GM12891 (cell line): Measurements from ENCODE around the gene NCKIPSD.

Source experiments
- DNase-seq: peaks from one replicate; pipeline ENCODE4 v3.0.0; 2011; ENCODE audit warnings: low spot score; ENCODE audit not compliant: insufficient read length
- FAIRE-seq: peaks from 2 replicates; lab custom pipeline; 2011; peaks lifted over from hg19 to GRCh38; lab: Jason Lieb, UNC
- PAX5 ChIP-seq: IDR thresholded peaks from 2 replicates; pipeline ENCODE4 v1.6.1; 2011; ENCODE audit warnings: low read length, moderate library complexity, mild to moderate bottlenecking; ENCODE audit not compliant: insufficient read depth, severe bottlenecking
- POLR2A ChIP-seq: IDR thresholded peaks from 2 replicates; pipeline ENCODE4 v1.6.1; 2011; ENCODE audit warnings: low read depth, low read length, control low read depth
- POLR2AphosphoS5 ChIP-seq: IDR thresholded peaks from 2 replicates; pipeline ENCODE4 v1.6.1; 2011; ENCODE audit warnings: low read depth, low read length, control low read depth
- POU2F2 ChIP-seq: IDR thresholded peaks from 2 replicates; pipeline ENCODE4 v1.6.1; 2011; ENCODE audit warnings: low read depth, mild to moderate bottlenecking, control low read depth, low read length, moderate library complexity
- SPI1 ChIP-seq: IDR thresholded peaks from 2 replicates; pipeline ENCODE4 v1.6.1; 2011; ENCODE audit warnings: low read depth, low read length, control low read depth
- TAF1 ChIP-seq: IDR thresholded peaks from 2 replicates; pipeline ENCODE4 v1.6.1; 2011; ENCODE audit warnings: low read depth, low read length, control low read depth

NCKIPSD gene

DNA sequence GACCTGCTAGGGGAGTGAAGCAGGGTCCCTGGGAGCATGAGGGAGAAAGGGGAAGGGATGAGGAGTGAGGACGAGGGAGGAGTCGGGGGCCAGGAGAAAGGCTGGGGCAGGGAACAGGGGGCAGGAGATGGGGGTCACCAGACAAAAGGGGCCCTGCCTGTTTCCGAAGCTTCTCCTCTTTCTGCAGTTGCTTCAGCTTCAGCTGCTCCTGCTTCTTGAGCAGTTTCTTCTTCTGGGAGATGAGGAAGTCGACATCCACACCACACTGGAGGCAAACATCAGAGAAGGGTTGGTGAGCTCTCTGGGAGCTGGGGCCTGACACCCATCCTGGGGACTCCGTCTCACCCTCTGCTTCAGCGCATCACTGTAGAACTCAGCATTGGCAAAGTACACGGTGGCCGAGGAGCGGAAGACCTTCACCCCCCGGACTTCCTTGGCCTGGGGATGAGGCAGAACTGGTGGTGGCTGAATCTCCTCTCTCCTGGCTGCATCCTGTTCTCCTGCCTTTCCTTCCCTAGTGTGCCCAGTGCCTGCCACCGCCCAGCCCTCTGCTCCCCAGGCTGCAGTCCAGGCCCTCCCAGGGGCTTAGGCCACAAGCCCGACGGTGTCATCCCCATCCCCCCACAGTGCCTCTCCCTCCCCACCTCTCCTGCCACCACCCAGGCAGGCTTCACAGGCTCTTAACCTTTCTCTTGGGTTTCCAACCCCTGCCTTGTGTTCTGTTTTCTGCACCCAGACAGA, 57.3 kb downstream of the NCKIPSD start:
- FAIRE-seq (no peak), DNase-seq (no peak)
- TF ChIP-seq POU2F2 = no peak
- no peak for TF ChIP-seq POLR2A
- TF ChIP-seq PAX5 = no peak
- no peak for TF ChIP-seq SPI1
- TF ChIP-seq POLR2AphosphoS5 = no peak
- TF ChIP-seq TAF1 = no peak

DNA sequence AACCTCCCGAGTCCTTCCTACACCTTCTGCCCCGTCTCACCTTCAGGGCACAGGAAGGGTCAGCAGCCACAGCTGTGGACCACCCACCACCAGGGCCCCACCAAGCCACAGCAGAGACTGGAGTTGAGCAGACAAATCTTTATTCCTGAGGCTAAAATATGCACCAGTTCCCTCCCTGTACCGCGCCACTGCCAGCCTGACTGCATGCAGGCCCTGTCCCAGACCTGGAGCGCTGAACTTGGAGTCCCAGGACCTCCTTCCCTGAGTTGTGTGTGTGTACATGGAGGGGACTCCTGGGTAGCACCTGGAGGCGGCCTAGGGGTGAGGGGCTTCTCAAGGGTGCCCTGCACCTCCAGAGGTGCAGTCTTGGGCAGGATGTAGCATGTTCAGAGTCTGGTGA, 60.1 kb downstream of the NCKIPSD start:
- DNase-seq (no peak), FAIRE-seq (no peak)
- TF ChIP-seq POLR2A (no peak), TAF1 (no peak), POU2F2 (no peak), PAX5 (no peak), SPI1 (no peak), POLR2AphosphoS5 (no peak)

DNA sequence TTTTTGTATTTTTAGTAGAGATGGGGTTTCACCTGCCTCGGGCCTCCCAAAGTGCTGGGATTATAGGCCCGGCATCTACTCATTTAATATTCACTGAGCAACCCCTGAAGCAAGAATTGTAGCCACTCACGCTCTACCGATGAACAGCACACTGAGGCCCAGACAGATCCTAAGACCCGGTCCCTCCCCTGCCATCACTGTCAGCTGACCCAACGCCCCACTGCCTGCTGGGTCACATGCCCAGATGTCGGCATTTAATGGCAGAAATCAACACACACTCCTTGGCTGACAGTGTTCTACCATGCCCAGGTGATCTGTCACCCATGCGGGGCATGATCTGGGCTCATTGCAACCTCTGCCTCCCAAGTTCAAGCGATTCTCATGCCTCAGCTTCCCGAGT, 60.9 kb downstream of the NCKIPSD start:
- TF ChIP-seq POU2F2 (no peak), TAF1 (no peak), POLR2A (no peak), SPI1 (no peak), POLR2AphosphoS5 (no peak), PAX5 (no peak)
- FAIRE-seq = no peak
- no peak for DNase-seq

DNA sequence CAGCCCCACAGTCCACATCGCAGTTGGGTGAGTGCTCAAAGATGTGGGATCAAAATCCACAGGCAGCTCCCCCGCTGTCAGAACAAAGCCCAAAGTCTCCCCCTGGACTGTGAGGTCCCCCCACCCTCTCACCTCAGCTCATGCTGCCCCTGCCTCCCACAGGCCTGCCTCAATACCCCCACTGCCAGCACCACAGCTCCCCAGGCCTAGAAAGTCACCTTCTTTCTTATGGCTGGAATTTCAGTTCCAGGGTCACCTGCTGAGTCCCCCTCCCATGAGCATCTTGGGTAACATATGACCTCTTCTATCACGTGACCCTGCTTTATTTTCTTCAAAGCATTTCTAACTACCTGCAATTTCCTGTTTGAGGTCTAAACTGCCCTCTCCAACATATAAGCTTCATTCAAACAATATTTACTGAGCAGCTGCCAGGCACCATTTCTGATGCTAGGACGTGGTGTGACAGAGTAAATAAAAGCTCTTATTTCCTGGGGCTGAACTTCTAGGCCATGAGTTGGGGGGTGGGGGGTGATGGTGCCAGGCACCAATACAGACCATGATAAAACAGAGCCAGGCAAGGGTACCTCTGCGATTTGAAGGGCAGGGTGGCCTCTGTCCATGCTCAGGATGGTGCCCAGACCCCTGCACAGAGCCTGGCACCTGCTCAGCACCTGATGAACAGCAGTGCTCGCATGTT, 61.7 kb downstream of the NCKIPSD start:
- DNase-seq (no peak), FAIRE-seq (no peak)
- TF ChIP-seq PAX5 (no peak), SPI1 (no peak), TAF1 (no peak), POU2F2 (no peak), POLR2AphosphoS5 (no peak)
